HL-60 (cell line): ENCODE results near the gene ERO1A.

ENCODE experiments used
- DNase-seq, 2 experiments: peaks; one replicate each; pipeline ENCODE4 v3.0.0-alpha.2; 2010 to 2020; ENCODE audit warnings: low read depth in 1 of 2, low spot score in 1 of 2
- H3K27ac ChIP-seq: fragments of 250-450 bp; sonication (Bioruptor Pico); replicated peaks from 2 replicates; pipeline ENCODE4 v1.5.1; 2020; ENCODE audit warnings: mild to moderate bottlenecking, moderate library complexity
- H3K27me3 ChIP-seq: fragments of 250-450 bp; sonication (Bioruptor Pico); 2 replicates; pipeline ENCODE4 v1.5.1; 2021; ENCODE audit warnings: mild to moderate bottlenecking, moderate library complexity; ENCODE audit not compliant: insufficient read depth, poor library complexity, severe bottlenecking
- H3K4me3 ChIP-seq: replicated peaks from 2 replicates; pipeline ENCODE4 v1.5.1; 2011; ENCODE audit warnings: mild to moderate bottlenecking, control low read depth, low read length; ENCODE audit not compliant: insufficient read depth
- GABPA ChIP-seq: IDR thresholded peaks from 2 replicates; pipeline ENCODE4 v1.6.1; 2012; ENCODE audit warnings: low read depth
- POLR2AphosphoS5 ChIP-seq: IDR thresholded peaks from 2 replicates; pipeline ENCODE4 v1.6.1; 2012; ENCODE audit warnings: low read depth
- REST ChIP-seq: IDR thresholded peaks from 2 replicates; pipeline ENCODE4 v1.6.1; 2012; ENCODE audit warnings: low read depth; ENCODE audit not compliant: insufficient replicate concordance
- SPI1 ChIP-seq: IDR thresholded peaks from 2 replicates; pipeline ENCODE4 v1.6.1; 2012; ENCODE audit warnings: low read depth, mild to moderate bottlenecking, borderline replicate concordance
- TF ChIP-seq, protein P1 (sequence below): IDR thresholded peaks from one replicate; pipeline ENCODE4 v1.5.1; 2011; ENCODE audit warnings: low read length, control low read depth, inconsistent platforms; ENCODE audit not compliant: insufficient read depth

The ERO1A gene

GRCh38 chr14:52609445-52610044, 85.8 kb downstream of the ERO1A start:
- no peak overlapping the region for H3K27ac ChIP-seq
- DNase-seq = no peak
- no peaks in the 10 kb centered on the region for H3K27me3 ChIP-seq
- no peak overlapping the region for H3K4me3 ChIP-seq
- TF ChIP-seq, protein P1, sequence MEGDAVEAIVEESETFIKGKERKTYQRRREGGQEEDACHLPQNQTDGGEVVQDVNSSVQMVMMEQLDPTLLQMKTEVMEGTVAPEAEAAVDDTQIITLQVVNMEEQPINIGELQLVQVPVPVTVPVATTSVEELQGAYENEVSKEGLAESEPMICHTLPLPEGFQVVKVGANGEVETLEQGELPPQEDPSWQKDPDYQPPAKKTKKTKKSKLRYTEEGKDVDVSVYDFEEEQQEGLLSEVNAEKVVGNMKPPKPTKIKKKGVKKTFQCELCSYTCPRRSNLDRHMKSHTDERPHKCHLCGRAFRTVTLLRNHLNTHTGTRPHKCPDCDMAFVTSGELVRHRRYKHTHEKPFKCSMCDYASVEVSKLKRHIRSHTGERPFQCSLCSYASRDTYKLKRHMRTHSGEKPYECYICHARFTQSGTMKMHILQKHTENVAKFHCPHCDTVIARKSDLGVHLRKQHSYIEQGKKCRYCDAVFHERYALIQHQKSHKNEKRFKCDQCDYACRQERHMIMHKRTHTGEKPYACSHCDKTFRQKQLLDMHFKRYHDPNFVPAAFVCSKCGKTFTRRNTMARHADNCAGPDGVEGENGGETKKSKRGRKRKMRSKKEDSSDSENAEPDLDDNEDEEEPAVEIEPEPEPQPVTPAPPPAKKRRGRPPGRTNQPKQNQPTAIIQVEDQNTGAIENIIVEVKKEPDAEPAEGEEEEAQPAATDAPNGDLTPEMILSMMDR = no peak
- no peak for TF ChIP-seq REST
- TF ChIP-seq SPI1 = no peak
- no peak for TF ChIP-seq POLR2AphosphoS5
- no peak for TF ChIP-seq GABPA

DNA sequence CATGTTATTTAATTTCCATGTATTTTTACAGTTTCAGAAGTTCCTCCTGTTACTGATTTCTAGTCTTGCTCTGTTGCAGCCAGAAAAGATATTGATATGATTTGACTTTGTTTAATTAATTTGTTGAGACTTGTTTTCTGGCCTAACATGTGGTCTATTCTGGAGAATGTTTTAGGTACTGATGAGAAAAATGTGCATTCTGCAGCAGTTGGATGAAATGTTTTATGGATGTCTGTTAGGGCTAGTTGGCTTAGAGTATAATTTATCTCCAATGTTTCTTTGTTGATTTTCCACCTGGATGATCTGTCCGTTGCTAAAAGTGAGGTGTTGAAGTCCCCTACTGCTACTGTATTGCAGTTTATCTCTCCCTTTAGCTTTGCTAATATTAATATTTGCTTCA, 88.3 kb downstream of the ERO1A start:
- Histone ChIP-seq H3K27ac (no peak overlapping the region), H3K27me3 (no peaks in the 10 kb centered on the region), H3K4me3 (no peak overlapping the region)
- TF ChIP-seq POLR2AphosphoS5 (no peak), SPI1 (no peak), GABPA (no peak), REST (no peak)
- TF ChIP-seq, protein P1 = no peak
- DNase-seq = no peak

DNA sequence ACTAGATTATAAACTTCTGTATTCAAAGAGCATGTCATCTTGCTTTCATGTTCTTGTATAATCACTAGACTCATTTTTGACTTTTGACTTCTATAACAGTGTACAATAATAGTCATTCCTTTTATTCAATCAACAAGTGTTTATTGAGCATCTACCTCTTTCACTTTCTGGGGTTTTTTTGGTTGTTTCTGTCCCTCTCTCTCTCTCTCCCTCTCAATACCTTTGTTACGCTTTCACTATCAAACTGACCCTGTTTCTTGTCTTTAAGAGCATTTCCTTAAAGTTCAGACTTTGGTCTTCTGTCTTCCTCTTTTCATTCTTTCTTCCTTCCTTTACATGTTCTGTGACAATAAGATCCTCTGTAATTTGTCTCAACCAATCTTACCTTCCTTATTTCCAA, 93.2 kb downstream of the ERO1A start:
- no peak for DNase-seq
- Histone ChIP-seq H3K27me3 (no peaks in the 10 kb centered on the region), H3K27ac (no peak overlapping the region), H3K4me3 (no peak overlapping the region)
- TF ChIP-seq POLR2AphosphoS5 (no peak), REST (no peak), GABPA (no peak), SPI1 (peak; percentile 83)
- TF ChIP-seq, protein P1 = no peak
